Daoy (cell line): ENCODE results near the gene MSRB2. TPM values are rescaled to one million over a fixed set of nuclear protein-coding genes. Genes with fewer than 3 reads are reported as not detected.

Experiments used
- total RNA-seq: library from RNA; depleted of rRNA; stranded (reverse); fragments of >200 nt; shearing (Covaris generic); gene quantifications from 2 replicates; pipeline ENCODE4 v1.2.3, GENCODE V29; 2014; rRNA removed

Gene MSRB2
- total RNA-seq, 1 experiment from 2014 or later: 7.8 TPM

Other genes with a start within 250 kb of the MSRB2 start
- gene ARMC3, start 167.5 kb upstream of the MSRB2 start, total RNA-seq: not detected in 2 replicates
- not detected in 2 replicates for gene PTF1A, start 96.7 kb downstream of the MSRB2 start, total RNA-seq
- not detected in 2 replicates for gene C10orf67, start 249.2 kb downstream of the MSRB2 start, total RNA-seq